Liver (tissue), 9 donors: ENCODE measurements around the gene EML1. TPM values are rescaled to one million over a fixed set of nuclear protein-coding genes. Genes with fewer than 3 reads are reported as not detected.

ENCODE experiments used
- DNase-seq: peaks from one replicate; pipeline ENCODE4 v3.0.0-alpha.2; 2017; ENCODE audit warnings: low spot score
- H3K27ac ChIP-seq, 2 donors: one replicate each; pipeline ENCODE4 v1.7.0; 2013; ENCODE audit warnings: inconsistent platforms in 2 of 2, low read length in 2 of 2, control low read depth in 1 of 2, low read depth in 1 of 2, mild to moderate bottlenecking in 1 of 2
- H3K27me3 ChIP-seq, 4 donors: one replicate each; pipeline versions ENCODE4 v1.6.1 to v1.7.0; 2013; ENCODE audit warnings: low read length in 3 of 4, inconsistent platforms in 1 of 4, mild to moderate bottlenecking in 1 of 4, moderate library complexity in 1 of 4; ENCODE audit not compliant: control insufficient read depth in 4 of 4, insufficient read depth in 4 of 4
- H3K36me3 ChIP-seq, 4 donors: one replicate each; pipeline versions ENCODE4 v1.6.1 to v1.7.0; 2013; ENCODE audit warnings: low read length in 3 of 4, mild to moderate bottlenecking in 3 of 4, low read depth in 1 of 4, moderate library complexity in 1 of 4; ENCODE audit not compliant: control insufficient read depth in 4 of 4, insufficient read depth in 3 of 4
- H3K4me1 ChIP-seq, 4 donors: one replicate each; pipeline versions ENCODE4 v1.6.1 to v1.7.0; 2013; ENCODE audit warnings: low read length in 3 of 4, mild to moderate bottlenecking in 3 of 4, moderate library complexity in 1 of 4; ENCODE audit not compliant: control insufficient read depth in 4 of 4, insufficient read depth in 4 of 4
- H3K4me3 ChIP-seq, 3 donors: one replicate each; pipeline versions ENCODE4 v1.6.1 to v1.7.0; 2013; ENCODE audit warnings: low read length in 3 of 3, control low read depth in 1 of 3, low read depth in 1 of 3, mild to moderate bottlenecking in 1 of 3
- H3K9ac ChIP-seq, 2 donors: one replicate each; pipeline ENCODE4 v1.7.0; 2013; ENCODE audit warnings: low read length in 2 of 2, mild to moderate bottlenecking in 2 of 2, moderate library complexity in 2 of 2, control low read depth in 1 of 2, low read depth in 1 of 2
- H3K9me3 ChIP-seq, 4 donors: one replicate each; pipeline versions ENCODE4 v1.6.1 to v1.7.0; 2013; ENCODE audit warnings: low read length in 3 of 4; ENCODE audit not compliant: control insufficient read depth in 4 of 4
- ATF3 ChIP-seq: IDR thresholded peaks from 2 replicates; pipeline ENCODE4 v1.6.1; 2016; ENCODE audit warnings: antibody characterized with exemption
- EGR1 ChIP-seq, 2 donors: IDR thresholded peaks; 2 replicates each; pipeline ENCODE4 v1.6.1; 2016 to 2018; ENCODE audit warnings: antibody characterized with exemption in 2 of 2, low read depth in 2 of 2
- FOXA1 ChIP-seq: IDR thresholded peaks from 2 replicates; pipeline ENCODE4 v1.6.1; 2016; ENCODE audit warnings: antibody characterized with exemption
- FOXA2 ChIP-seq: IDR thresholded peaks from 2 replicates; pipeline ENCODE4 v1.6.1; 2016; ENCODE audit warnings: antibody characterized with exemption
- GABPA ChIP-seq, 2 donors: IDR thresholded peaks in 1 of 2; conservative IDR thresholded peaks in 1 of 2; 2 replicates each; pipeline ENCODE4 v1.6.1; 2016; ENCODE audit warnings: antibody characterized with exemption in 2 of 2, mild to moderate bottlenecking in 1 of 2, moderate library complexity in 1 of 2
- HNF4A ChIP-seq, 2 donors: conservative IDR thresholded peaks; 2 replicates each; pipeline ENCODE4 v1.6.1; 2016; ENCODE audit warnings: antibody characterized with exemption in 2 of 2, mild to moderate bottlenecking in 2 of 2
- HNF4G ChIP-seq: IDR thresholded peaks from 2 replicates; pipeline ENCODE4 v1.6.1; 2016; ENCODE audit warnings: antibody characterized with exemption
- MAX ChIP-seq: IDR thresholded peaks from 2 replicates; pipeline ENCODE4 v1.6.1; 2016; ENCODE audit warnings: antibody characterized with exemption
- NR2F2 ChIP-seq: IDR thresholded peaks from 2 replicates; pipeline ENCODE4 v1.6.1; 2016; ENCODE audit warnings: antibody characterized with exemption
- RAD21 ChIP-seq, 2 donors: IDR thresholded peaks; 2 replicates each; pipeline ENCODE4 v1.6.1; 2016; ENCODE audit warnings: antibody characterized with exemption in 2 of 2, mild to moderate bottlenecking in 2 of 2
- REST ChIP-seq: IDR thresholded peaks from 2 replicates; pipeline ENCODE4 v1.6.1; 2016; ENCODE audit warnings: antibody characterized with exemption, mild to moderate bottlenecking
- RXRA ChIP-seq, 2 donors: IDR thresholded peaks; 2 replicates each; pipeline ENCODE4 v1.6.1; 2017 to 2018; ENCODE audit warnings: antibody characterized with exemption in 2 of 2, mild to moderate bottlenecking in 1 of 2
- SP1 ChIP-seq: IDR thresholded peaks from 2 replicates; pipeline ENCODE4 v1.6.1; 2018; ENCODE audit warnings: antibody characterized with exemption, mild to moderate bottlenecking
- TAF1 ChIP-seq: conservative IDR thresholded peaks from 2 replicates; pipeline ENCODE4 v1.6.1; 2016; ENCODE audit warnings: antibody characterized with exemption, mild to moderate bottlenecking
- YY1 ChIP-seq: IDR thresholded peaks from 2 replicates; pipeline ENCODE4 v1.6.1; 2016; ENCODE audit warnings: antibody characterized with exemption, mild to moderate bottlenecking
- WGBS: extraction: QIAGEN DNeasy Blood & Tissue Kit; methylation state at CpG from one replicate; pipeline ENCODE4 v1.1.7; 2013; 5-methylcytosine and 5-hydroxymethylcytosine counted together
- polyA plus RNA-seq, 2 donors: library from polyadenylated mRNA; stranded (reverse) in 1 of 2; unstranded in 1 of 2; fragments of 200-250 nt in 1 of 2; fragments of >200 nt in 1 of 2; fragmentation: Nextera tagmentation in 1 of 2; extraction: Ambion mirVana in 1 of 2; gene quantifications; one replicate each; pipeline versions ENCODE4 v1.2.1 to v1.2.3, GENCODE V29; 2013 to 2015
- total RNA-seq, 2 donors: library from RNA; depleted of rRNA; stranded (reverse); fragments of >200 nt; gene quantifications; one replicate each; pipeline ENCODE4 v1.2.3, GENCODE V29; 2014
- TF ChIP-seq, protein P1 (sequence below): IDR thresholded peaks from 2 replicates; pipeline ENCODE4 v1.6.1; 2016; ENCODE audit warnings: antibody characterized with exemption
- TF ChIP-seq, protein P2 (sequence below): fragments of 150-350 bp; IDR thresholded peaks from 2 replicates; pipeline ENCODE4 v1.5.1; 2017; ENCODE audit warnings: improper control_type of control experiment, low read depth, low read length; ENCODE audit not compliant: missing input control
- donor health status: healthy.
- donor health status: healthy.
- donor health status: healthy.
- donor health status: healthy.
- donor health status: healthy.

EML1 gene
- total and polyA plus RNA-seq, 4 donors, result 2.7 to 14.6 (median 4.6) TPM

GRCh38 chr14:99872786-99873440, 79.7 kb downstream of the EML1 start:
- Histone ChIP-seq H3K4me3 (no peak overlapping the region), H3K27ac (no peak overlapping the region), H3K27me3 (no peaks in the 10 kb centered on the region), H3K36me3 (no peaks in the 10 kb centered on the region), H3K9me3 (no peaks in the 10 kb centered on the region), H3K4me1 (no peaks in the 10 kb centered on the region), H3K9ac (no peak overlapping the region)
- WGBS, result 86% methylated on average over 6 of the region's 6 CpGs
- DNase-seq, result no peak
- TF ChIP-seq ATF3 (no peak), EGR1 (IDR thresholded peaks at IDR 0.05; ENCODE audit: low read depth in 2 of 2) (no peak), TAF1 (no peak), MAX (no peak), RXRA (IDR thresholded peaks at IDR 0.05) (no peak), FOXA1 (no peak), YY1 (no peak), NR2F2 (no peak), HNF4G (no peak), REST (no peak), HNF4A (conservative IDR thresholded peaks at IDR 0.05) (no peak), SP1 (no peak), RAD21 (IDR thresholded peaks at IDR 0.05) (no peak), GABPA (IDR thresholded peaks at IDR 0.05 in 1 of 2, conservative IDR thresholded peaks at IDR 0.05 in 1 of 2) (no peak), FOXA2 (no peak)
- TF ChIP-seq, protein P1, sequence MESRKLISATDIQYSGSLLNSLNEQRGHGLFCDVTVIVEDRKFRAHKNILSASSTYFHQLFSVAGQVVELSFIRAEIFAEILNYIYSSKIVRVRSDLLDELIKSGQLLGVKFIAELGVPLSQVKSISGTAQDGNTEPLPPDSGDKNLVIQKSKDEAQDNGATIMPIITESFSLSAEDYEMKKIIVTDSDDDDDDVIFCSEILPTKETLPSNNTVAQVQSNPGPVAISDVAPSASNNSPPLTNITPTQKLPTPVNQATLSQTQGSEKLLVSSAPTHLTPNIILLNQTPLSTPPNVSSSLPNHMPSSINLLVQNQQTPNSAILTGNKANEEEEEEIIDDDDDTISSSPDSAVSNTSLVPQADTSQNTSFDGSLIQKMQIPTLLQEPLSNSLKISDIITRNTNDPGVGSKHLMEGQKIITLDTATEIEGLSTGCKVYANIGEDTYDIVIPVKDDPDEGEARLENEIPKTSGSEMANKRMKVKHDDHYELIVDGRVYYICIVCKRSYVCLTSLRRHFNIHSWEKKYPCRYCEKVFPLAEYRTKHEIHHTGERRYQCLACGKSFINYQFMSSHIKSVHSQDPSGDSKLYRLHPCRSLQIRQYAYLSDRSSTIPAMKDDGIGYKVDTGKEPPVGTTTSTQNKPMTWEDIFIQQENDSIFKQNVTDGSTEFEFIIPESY, result no peak
- TF ChIP-seq, protein P2, sequence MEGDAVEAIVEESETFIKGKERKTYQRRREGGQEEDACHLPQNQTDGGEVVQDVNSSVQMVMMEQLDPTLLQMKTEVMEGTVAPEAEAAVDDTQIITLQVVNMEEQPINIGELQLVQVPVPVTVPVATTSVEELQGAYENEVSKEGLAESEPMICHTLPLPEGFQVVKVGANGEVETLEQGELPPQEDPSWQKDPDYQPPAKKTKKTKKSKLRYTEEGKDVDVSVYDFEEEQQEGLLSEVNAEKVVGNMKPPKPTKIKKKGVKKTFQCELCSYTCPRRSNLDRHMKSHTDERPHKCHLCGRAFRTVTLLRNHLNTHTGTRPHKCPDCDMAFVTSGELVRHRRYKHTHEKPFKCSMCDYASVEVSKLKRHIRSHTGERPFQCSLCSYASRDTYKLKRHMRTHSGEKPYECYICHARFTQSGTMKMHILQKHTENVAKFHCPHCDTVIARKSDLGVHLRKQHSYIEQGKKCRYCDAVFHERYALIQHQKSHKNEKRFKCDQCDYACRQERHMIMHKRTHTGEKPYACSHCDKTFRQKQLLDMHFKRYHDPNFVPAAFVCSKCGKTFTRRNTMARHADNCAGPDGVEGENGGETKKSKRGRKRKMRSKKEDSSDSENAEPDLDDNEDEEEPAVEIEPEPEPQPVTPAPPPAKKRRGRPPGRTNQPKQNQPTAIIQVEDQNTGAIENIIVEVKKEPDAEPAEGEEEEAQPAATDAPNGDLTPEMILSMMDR, result no peak
